OCI-LY3 (cell line): Measurements from ENCODE around the gene WFS1.

Source experiments
- H2AFZ ChIP-seq: fragments of 200-600, 300-600 bp; shearing (Covaris generic); 2 replicates; pipeline ENCODE4 v1.6.0; 2014; ENCODE audit warnings: antibody characterized with exemption, low read depth, low read length
- H3K27ac ChIP-seq: fragments of 200-600, 300-600 bp; sonication (generic); 2 replicates; pipeline ENCODE4 v1.5.1; 2014; ENCODE audit warnings: mild to moderate bottlenecking, low read length, moderate library complexity, mixed read lengths
- H3K27me3 ChIP-seq: fragments of 200-600, 300-600 bp; sonication (generic); 2 replicates; pipeline ENCODE4 v1.6.1; 2014; ENCODE audit warnings: low read depth, low read length, mixed read lengths
- H3K36me3 ChIP-seq: fragments of 200-600, 300-600 bp; sonication (generic); replicated peaks from 2 replicates; pipeline ENCODE3; 2014; ENCODE audit warnings: low read depth, low read length, mixed read lengths
- H3K4me1 ChIP-seq: fragments of 300-600, 200-600 bp; sonication (generic); 2 replicates; pipeline ENCODE4 v1.6.1; 2014; ENCODE audit warnings: low read length, mixed read lengths
- H3K4me2 ChIP-seq: fragments of 200-600, 300-600 bp; sonication (generic); 2 replicates; pipeline ENCODE4 v1.6.1; 2014; ENCODE audit warnings: low read length, mixed read lengths
- H3K4me3 ChIP-seq: fragments of 300-600, 200-600 bp; sonication (generic); 2 replicates; pipeline ENCODE4 v1.5.1; 2014; ENCODE audit warnings: antibody characterized with exemption, mild to moderate bottlenecking, low read length, moderate library complexity
- H3K79me2 ChIP-seq: fragments of 300-600, 200-600 bp; shearing (Covaris generic); 2 replicates; pipeline ENCODE4 v1.6.1; 2014; ENCODE audit warnings: mild to moderate bottlenecking, low read length, mixed read lengths
- H3K9ac ChIP-seq: fragments of 300-600, 200-600 bp; shearing (Covaris generic); 2 replicates; pipeline ENCODE4 v1.6.0; 2014; ENCODE audit warnings: mild to moderate bottlenecking, low read length, moderate library complexity
- H3K9me3 ChIP-seq: fragments of 200-600, 300-600 bp; shearing (Covaris generic); 2 replicates; pipeline ENCODE4 v1.6.1; 2014; ENCODE audit warnings: low read length, mixed read lengths; ENCODE audit not compliant: insufficient read depth
- H4K20me1 ChIP-seq: fragments of 200-600, 300-600 bp; sonication (generic); 2 replicates; pipeline ENCODE4 v1.6.1; 2016; ENCODE audit warnings: low read length, mixed read lengths; ENCODE audit not compliant: insufficient read depth
- EZH2phosphoT487 ChIP-seq: fragments of 200-600 bp; shearing (Covaris generic); IDR thresholded peaks from 2 replicates; pipeline ENCODE4 v1.6.1; 2018; ENCODE audit warnings: antibody characterized with exemption, mixed run types, low read depth
- TF ChIP-seq, protein P1 (sequence below): fragments of 200-600, 300-600 bp; sonication (generic); IDR thresholded peaks from 2 replicates; pipeline ENCODE4 v1.5.1; 2014; ENCODE audit warnings: antibody characterized with exemption, low read length, low read depth

WFS1 gene

GRCh38 chr4:6229671-6230501 lies 39.8 kb upstream of the WFS1 start:
- Histone ChIP-seq H3K79me2 (no peaks in the 10 kb centered on the region), H4K20me1 (no peaks in the 10 kb centered on the region), H3K27ac (no peak overlapping the region), H3K4me3 (no peak overlapping the region), H3K4me1 (no peaks in the 10 kb centered on the region), H3K4me2 (no peak overlapping the region), H3K9me3 (no peaks in the 10 kb centered on the region), H3K9ac (no peak overlapping the region), H3K36me3 (no peaks in the 10 kb centered on the region), H3K27me3 (no peaks in the 10 kb centered on the region), H2AFZ (no peak overlapping the region)
- no peak for TF ChIP-seq EZH2phosphoT487
- TF ChIP-seq, protein P1, sequence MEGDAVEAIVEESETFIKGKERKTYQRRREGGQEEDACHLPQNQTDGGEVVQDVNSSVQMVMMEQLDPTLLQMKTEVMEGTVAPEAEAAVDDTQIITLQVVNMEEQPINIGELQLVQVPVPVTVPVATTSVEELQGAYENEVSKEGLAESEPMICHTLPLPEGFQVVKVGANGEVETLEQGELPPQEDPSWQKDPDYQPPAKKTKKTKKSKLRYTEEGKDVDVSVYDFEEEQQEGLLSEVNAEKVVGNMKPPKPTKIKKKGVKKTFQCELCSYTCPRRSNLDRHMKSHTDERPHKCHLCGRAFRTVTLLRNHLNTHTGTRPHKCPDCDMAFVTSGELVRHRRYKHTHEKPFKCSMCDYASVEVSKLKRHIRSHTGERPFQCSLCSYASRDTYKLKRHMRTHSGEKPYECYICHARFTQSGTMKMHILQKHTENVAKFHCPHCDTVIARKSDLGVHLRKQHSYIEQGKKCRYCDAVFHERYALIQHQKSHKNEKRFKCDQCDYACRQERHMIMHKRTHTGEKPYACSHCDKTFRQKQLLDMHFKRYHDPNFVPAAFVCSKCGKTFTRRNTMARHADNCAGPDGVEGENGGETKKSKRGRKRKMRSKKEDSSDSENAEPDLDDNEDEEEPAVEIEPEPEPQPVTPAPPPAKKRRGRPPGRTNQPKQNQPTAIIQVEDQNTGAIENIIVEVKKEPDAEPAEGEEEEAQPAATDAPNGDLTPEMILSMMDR, result no peak

DNA sequence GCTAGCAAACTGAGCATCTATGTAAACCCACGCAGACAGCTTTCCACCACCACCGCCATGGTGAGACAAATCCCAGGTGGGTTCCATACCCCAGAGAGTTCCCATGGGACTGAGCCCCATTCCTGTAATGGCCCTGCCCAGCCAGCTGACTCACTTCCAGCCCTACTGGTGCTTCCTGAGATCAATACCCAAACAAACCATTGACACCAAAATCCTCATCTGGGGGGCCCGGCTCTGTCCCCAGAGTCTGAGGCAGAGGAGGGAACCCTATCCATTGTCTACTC lies 39.2 kb upstream of the WFS1 start:
- H3K4me3 ChIP-seq, result no peak overlapping the region
- no peaks in the 10 kb centered on the region for H3K4me1 ChIP-seq
- no peaks in the 10 kb centered on the region for H3K36me3 ChIP-seq
- H3K9me3 ChIP-seq, result no peaks in the 10 kb centered on the region
- TF ChIP-seq, protein P1, result no peak
- no peak for TF ChIP-seq EZH2phosphoT487
- no peak overlapping the region for H3K9ac ChIP-seq
- H4K20me1 ChIP-seq, result no peaks in the 10 kb centered on the region
- no peak overlapping the region for H3K27ac ChIP-seq
- H3K79me2 ChIP-seq, result no peaks in the 10 kb centered on the region
- no peak overlapping the region for H2AFZ ChIP-seq
- H3K27me3 ChIP-seq, result no peaks in the 10 kb centered on the region
- H3K4me2 ChIP-seq, result no peak overlapping the region

DNA sequence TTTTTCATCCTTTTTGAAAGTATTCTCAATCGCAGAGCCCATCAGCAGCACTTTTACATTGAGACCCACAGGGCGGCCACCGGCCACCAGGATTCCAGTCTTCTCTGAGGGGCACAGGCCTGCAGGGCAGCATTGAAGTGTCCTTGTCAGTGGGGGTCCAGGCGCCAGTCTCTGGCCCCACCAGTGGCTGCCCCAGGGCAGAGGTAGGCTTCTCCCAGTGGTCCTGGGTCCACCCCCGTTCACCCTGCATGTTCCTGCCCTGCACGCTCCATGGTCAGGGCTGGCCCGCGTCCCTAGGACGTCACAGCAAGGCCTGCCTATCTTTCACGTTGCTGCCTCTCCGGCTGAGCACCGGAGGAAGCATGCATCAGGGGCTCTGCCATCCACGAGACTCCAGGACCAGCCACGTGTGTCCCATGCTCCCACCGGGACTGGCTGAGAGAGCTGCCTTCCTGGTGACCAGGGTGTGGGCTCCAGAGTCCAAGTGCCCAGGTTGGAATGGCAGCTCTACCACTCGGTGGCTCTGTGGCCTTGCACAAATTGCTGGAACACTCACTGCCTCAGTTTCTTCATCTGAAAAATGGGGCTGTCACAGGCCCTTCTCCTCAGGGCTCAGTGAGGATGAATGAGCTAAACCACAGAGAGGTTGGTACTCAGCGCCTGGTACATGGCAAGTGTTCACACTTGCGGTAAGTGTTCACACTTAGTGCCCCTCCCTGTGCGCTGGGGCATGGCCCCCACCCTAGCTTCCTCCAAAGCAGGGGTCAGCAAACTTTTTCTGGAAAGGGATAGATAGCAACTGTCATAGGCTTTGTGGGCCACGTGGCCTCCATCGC lies 38.6 kb upstream of the WFS1 start:
- no peaks in the 10 kb centered on the region for H3K79me2 ChIP-seq

DNA sequence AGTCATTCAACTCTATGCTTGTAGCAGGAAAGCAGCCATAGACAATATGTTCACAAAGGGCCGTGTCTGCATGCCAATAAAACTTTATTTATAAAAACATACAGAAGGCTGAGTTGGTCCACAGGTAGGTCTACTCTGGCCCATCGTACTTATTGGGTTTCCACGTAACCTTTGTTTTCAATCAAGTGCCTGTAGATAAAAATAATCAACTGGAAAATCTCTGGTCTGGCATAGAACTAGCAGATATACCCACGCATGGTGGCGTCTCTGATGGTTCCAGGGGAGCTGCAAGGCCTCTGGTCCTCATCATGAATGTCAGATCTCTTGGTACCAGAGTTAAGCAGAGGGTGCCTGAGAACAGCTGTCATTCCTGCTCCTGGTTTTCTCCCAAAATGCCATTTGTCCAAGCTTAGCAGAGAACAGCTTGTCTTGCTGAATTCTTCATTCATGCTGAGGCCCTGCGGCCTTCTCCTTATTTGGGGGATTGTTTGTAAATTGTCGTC lies 37.9 kb upstream of the WFS1 start:
- Histone ChIP-seq H3K9me3 (no peaks in the 10 kb centered on the region), H4K20me1 (no peaks in the 10 kb centered on the region), H3K79me2 (no peaks in the 10 kb centered on the region), H2AFZ (no peak overlapping the region), H3K27ac (no peak overlapping the region), H3K36me3 (no peaks in the 10 kb centered on the region), H3K27me3 (no peaks in the 10 kb centered on the region), H3K9ac (no peak overlapping the region), H3K4me2 (no peak overlapping the region), H3K4me3 (no peak overlapping the region), H3K4me1 (no peaks in the 10 kb centered on the region)
- no peak for TF ChIP-seq EZH2phosphoT487
- TF ChIP-seq, protein P1, result no peak

More for the DNA sequence above, 38.6 kb upstream of the WFS1 start:
- no peak overlapping the region for H3K9ac ChIP-seq
- H3K36me3 ChIP-seq, result no peaks in the 10 kb centered on the region
- H3K4me3 ChIP-seq, result no peak overlapping the region
- H3K4me1 ChIP-seq, result no peaks in the 10 kb centered on the region
- no peaks in the 10 kb centered on the region for H4K20me1 ChIP-seq
- no peak overlapping the region for H2AFZ ChIP-seq
- H3K27ac ChIP-seq, result no peak overlapping the region
- no peaks in the 10 kb centered on the region for H3K9me3 ChIP-seq
- no peaks in the 10 kb centered on the region for H3K27me3 ChIP-seq
- no peak for TF ChIP-seq EZH2phosphoT487
- TF ChIP-seq, protein P1, result no peak
- H3K4me2 ChIP-seq, result no peak overlapping the region
